Ammon's horn (tissue), 1 donor: ENCODE data around the gene CYYR1.
"Not testable (repeated sequence)": the region's sequence is repeated elsewhere in the genome, so short reads cannot be mapped to it uniquely, and the experiment has no call there.

Source experiments
- DNase-seq: peaks from one replicate; pipeline ENCODE4 v3.0.0-alpha.2; 2016; ENCODE audit warnings: low spot score

Gene CYYR1

DNA sequence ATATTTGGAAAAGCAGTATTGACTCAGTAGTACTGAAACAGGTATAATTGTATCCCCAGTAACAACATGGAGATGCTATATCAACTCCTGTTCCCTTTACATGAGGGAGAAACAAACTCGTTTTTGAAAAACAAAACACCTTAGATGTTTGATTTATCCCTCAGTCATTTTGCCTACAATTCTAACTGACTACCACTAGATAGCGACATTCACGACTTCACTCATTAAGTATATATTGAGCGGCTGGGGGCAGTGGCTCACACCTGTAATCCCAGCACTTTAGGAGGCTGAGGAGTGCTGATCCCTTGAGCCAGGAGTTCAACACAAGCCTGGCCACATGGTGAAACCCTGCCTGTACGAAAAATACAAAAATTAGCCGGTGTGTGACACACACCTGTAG, 83.3 kb downstream of the CYYR1 start:
- DNase-seq: no peak

DNA sequence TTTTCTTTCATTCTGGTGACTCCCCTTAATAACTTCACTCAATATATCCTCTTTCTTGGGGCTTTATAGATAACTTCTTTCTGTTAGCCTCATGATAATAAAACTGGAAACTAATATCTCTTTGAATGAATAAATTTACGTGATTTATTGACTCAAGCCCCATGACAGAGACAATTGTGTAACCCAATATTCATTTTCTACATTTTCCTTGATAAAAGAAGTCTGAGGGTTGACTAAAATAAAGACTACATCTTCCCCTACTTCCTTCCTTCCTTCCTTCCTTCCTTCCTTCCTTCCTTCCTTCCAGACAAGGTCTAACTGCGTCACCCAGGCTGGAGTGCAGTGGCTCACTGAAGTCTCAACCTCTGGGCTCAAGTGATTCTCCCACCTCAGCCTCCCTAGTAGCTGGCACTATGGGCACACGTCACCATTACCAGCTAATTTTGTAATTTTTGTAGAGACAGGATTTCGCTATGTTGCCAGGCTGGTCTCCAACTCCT, 85.1 kb downstream of the CYYR1 start:
- DNase-seq: no peak

DNA sequence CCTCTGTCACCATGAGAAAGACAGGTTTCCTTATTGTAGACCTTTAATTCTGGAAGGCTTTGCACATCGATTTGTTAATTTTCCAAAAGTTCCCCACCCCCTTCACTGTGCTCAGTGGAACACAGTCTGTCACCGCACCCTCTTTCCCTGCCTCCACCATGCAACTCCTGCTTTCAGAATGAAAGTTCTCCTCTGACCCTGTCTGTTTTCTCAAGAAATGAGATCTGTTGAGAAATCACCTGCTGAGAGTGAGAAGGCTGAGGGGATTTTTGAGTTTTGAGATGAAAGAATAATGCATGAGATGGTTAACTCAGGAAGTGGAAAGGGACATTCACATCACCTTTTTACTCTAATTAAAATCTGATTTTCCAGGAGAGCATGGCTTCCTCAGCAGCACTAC, 99.6 kb downstream of the CYYR1 start:
- no peak for DNase-seq

DNA sequence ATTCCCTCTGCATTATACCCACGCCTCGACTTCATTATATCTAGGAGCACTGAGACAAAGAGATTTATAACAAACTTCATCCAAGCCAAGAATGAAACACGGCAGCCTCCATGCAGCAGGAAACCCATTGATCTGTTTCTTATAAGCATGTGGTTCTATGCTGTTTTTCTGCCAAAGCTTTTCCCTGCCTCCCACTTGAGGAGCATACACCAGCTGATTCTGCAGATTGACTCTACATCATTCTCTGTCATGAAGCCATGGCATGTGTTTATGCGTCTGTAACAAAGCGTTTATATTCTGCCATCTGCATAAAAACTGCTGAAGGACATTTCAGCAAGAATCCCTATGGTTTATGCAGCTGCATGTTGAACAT, 102.0 kb downstream of the CYYR1 start:
- DNase-seq: peak; percentile 72

DNA sequence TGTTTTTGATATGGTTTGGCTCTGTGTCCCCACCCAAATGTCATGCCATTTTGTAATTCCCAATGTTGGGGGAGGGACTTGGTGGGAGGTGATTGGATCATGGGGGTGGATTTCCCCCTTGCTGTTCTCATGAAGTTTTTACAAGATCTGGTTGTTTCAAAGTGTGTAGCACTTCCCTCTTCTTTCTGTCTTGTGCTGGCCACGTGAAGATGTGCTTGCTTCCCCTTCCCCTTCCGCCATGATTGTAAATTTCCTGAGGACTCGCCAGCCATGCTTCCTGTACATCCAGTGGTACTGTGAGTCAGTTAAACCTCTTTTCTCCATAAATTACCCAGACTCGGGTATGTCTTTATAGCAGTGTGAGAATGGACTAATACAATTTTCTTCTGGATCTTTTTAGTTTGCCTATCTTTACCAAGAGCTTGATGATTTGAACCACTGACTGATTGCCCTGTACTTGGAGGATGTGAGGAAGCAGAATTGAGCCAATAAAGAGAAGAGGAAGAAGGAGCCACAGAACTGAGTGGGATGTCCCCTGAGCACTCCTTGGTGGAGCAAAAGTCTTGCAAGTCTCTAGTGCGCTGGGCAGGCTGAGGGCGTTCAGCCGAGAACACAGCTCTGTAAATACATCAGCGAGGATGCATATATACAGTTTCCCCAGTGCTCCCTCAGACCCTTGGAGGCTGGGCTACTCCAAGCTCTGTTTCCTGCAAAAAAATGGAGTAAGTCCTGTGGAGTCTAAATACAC, 102.6 kb downstream of the CYYR1 start:
- no peak for DNase-seq

DNA sequence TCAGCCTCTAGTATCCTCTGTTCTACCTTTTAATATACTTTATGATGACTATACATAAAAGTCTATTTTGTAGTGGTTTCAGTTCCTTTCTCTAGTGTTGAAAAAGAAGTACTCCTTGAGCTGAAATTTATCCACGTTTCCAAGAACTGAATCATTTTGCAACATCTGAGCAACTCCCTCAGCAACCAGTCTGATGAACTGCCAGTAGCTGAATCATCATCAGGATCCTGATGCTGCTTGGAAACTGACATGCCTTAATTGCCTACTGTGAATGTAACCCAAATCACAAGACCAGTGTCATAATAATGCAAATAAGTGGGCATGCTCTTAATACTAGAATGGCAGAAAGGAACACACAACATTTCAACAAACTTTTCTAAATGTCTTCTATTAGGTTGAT, 103.3 kb downstream of the CYYR1 start:
- DNase-seq: peak; percentile 77

DNA sequence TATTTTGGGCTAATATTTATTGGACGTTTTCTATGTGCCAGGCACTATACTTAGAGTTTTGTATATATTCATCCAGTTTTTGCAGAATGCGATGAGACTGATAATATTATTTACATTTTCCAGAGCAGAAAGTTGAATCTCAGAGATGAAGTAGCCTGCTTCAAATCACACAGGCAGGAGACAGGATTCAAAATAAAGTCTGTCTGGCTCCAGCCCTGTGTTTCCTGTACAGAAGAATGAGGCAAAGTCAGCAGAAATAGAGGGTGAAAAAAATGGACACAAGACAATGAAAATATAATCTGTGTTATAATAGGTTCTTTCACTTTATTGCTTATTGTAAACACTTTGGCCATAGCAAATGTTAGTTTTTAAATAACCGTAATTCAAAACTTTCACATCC, 107.2 kb downstream of the CYYR1 start:
- no peak for DNase-seq

DNA sequence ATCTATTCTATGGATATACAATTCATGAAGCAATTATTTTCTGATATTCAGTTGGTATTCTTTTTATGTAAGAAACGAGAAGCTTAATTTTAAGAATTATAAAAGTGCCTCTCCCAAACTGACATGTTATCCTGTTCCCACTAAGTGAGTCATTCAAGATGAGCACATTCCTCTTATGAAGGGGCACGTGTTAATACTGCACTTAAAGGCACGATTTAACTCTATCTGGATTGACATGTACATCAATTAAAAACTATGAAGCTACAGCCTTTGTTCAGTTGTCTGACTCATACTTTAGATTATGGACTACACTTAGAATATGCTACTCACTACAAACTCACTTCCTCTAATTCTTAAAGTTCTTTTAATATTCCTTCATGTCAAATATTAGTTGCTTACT, 111.6 kb downstream of the CYYR1 start:
- DNase-seq: no peak

DNA sequence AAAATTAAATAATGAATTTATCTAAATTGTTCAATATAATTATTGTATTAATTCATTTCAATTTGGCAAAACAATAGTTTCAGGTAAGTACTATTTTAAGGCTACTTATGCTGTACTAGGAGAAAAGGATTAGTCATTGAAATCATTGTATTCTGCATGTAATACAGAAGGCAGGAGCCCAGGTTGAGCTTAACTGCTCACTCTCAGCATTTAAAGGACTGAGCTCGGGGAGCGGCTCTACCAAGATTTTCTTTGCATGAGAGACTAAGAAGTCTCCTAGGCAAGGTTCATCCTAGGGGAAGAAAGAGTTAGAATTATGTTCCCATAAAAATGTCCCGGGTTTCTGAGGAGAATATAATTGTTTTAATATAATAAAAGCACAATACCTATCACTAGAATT, 112.5 kb downstream of the CYYR1 start:
- no peak for DNase-seq

DNA sequence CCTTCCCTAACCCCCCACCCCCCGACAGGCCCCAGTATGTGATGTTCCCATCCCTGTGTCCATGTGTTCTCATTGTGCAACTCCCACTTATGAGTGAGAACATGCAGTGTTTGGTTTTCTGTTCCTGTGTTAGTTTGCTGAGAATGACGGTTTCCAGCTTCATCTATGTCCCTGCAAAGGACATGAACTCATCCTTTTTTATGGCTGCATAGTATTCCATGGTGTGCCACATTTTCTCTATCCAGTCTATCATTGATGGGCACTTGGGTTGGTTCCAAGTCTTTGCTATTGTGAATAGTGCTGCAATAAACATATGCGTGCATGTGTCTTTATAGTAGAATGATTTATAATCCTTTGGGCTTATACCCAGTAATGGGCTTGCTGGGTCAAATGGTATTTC, 114.2 kb downstream of the CYYR1 start:
- DNase-seq: not testable (repeated sequence)

DNA sequence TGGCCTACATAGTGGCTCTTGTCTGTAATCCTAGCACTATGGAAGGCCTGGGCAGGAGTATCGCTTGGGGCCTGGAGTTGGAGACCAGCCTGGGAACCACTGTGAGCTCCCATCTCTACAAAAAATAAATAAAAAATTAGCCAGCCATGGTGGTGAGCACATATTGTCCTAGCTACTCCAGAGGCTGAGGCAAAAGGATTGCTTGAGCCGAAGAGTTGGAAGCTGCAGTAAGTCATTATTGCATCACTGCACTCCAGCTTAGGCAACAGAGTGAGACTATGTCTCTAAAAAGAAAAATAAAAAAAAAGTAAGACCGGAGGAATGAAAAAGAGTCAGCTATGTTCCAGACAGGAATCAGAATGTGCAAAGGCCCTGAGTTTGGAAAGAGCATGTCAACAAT, 115.3 kb downstream of the CYYR1 start:
- no peak for DNase-seq

DNA sequence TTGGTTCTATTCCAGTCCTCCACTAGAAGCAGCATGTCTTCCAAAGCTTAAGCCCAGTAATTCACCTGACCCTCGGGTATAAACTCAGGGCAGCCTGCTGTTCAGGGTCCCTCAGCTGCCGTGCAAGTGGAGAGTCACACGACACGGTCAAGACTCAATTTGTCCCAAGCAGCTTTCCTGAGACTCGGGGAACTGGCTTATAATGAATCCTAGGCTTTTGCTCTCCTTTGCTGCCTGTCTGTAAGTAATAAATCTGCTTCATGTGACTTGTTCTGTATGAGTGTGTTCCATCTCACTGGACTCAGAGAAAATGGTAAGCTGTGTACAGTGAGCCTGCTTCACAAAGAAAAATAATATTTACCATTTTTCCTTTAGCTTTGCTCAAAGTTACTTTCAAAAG, 119.8 kb downstream of the CYYR1 start:
- no peak for DNase-seq

DNA sequence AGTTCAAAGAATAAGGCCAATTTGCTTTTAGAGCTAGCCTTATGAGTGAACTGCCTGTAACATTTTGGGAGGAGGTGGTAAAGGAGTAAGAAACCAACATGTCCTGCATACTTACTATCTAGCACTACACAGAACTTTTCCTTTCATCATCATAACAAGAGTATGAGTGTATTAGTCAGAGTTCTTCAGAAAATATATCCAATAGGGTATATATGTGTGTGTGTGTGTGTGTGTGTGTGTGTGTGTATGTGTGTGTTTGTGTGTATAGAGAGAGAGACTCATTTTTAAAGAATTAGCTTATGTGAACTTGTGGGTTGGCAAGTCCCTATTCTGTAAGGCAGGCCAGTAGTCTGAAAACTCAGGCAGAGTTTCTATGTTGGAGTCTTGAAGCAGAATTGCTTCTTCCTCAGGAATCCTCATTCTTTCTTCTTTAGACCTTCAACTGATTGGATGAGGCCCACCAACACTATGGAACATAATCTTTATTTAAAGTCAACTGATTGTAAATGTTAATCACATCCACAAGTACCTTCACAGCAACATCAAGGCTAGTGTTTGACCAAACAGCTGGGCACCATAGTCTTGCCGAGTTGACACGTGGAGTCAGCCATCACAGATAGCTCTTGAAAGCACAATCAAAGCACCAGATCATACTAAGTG, 121.9 kb downstream of the CYYR1 start:
- no peak for DNase-seq

DNA sequence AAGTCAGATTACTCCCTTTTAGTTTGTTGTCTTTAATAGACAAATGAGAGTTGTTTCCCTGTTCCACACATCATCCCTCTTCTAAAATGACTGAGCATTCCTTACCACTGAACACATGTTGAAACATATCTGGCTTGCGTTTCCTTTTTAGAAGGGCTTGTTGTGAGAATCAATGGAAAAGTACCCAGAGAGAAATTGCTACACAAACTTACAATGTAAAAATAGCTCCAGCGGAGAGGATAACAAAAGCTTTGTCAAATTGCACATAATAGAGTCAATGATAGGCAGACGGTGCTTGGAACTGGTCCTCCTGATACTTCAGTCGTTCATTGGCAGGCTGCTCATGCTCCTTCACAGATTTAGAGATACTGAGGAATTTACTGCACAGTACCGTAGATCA, 123.9 kb downstream of the CYYR1 start:
- DNase-seq: peak; percentile 78

DNA sequence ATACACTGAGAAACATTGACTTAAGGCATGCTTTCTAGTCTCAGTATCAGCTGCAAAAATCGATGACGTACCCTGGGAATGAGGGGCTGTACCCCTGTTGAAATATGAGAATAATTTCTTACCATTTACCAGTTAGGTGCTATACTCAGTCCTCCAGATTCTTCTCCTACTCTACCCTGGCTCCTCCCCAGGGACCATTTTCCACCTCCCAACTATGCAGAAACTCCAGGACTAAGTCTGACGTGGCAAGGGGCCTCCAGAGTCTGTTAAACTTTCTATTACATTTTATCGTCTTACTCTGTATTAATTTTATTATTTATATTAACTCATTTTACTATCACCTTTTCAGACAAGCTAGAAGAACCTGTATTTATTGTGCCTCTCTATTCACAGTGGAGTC, 124.3 kb downstream of the CYYR1 start:
- no peak for DNase-seq

DNA sequence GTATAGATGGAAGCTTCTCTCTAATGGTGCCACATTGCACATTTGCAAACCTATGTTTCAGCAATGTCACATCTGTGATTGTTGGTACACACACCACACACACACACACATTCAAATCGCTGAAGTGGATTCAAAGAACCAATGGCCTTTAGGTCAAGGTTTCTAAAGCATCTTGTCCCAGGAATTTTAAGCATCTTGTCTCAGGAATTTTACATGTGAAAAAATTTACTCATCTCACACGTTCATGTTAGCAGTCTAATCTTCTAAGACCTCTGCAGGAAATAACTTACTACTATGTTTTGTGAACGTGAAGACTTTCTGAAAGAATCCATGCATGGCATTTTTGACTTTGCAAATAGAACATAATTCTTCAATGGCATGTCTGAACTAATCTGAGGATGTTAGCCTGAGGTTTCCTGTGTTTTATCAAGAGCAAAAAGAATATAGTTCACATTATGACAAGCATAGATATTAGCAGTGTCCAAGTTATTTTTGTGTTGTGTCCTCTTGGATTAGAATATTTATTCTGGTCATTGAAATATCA, 125.1 kb downstream of the CYYR1 start:
- DNase-seq: no peak

DNA sequence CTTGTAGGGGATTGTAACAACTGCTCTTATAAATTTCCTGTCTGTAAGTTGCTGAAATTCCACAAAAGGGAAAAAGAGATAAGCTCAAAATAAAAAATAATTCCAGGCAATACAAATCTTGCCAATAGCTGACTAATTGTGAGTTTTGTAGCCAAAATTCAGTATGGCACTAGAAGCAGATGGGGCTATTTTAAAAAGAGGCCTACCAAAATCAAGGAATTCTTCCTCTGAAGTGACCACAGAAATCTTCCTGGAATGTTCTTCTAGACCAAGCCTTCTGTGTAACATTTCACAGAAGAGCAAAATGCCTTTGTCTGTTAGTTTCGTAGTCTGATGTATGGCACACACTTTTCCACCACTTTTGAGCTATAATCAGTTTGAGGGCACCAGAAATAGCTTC, 127.6 kb downstream of the CYYR1 start:
- DNase-seq: no peak

DNA sequence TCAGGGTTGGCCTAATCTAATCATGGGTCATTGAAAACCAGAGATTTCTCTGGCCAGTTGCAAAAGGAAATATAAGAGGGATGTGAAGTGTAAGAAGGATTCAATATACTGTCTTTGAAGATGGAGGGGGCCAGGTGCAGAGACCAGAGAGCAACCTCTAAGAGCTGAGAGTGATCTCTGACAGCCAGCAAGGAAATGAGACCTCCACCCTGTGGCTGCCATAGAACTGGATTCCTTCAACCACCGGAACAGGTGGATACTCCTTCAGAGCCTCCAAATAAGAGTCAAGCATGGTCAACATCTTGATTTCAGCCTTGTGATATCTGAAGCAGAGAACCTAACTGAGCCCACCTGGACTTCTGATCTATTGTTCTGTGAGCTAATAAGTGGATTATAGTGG, 128.4 kb downstream of the CYYR1 start:
- DNase-seq: no peak

DNA sequence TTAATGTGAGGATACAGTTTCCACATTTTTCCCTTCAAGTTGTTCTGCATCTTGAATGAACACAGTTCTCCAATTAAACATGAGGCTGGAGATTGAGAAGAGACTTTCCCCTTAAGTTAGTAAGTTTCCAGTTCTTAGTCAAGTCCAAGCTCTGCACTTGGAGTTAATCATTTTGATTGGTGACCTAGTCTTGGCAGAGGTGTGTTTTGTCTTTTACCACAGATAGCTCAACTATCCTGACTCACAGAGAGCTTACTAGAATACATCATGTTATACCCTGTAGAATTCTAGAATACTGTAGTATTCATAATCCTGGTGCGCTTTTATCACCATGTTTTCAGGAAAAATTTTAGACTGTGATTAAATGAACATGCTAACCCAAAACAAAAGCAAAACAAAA, 129.2 kb downstream of the CYYR1 start:
- DNase-seq: no peak

DNA sequence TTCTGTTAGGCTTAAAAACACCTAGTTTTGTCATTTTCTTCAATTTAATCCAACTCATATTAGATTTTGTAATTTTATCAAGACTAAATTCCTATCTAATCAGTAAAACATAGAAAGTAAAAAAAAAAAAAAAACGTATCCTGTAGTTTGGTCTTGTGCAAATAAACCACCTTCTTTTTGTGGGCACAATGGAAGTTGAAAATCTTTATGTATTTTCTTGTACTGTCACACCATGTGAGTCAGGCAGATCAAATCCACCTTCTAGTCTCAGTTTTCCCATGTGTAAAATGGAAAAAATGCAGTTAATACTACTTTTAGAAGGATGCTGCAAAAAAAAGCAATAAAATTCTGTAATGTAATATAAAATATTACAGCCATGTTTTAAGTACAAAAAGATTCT, 129.8 kb downstream of the CYYR1 start:
- DNase-seq: no peak

DNA sequence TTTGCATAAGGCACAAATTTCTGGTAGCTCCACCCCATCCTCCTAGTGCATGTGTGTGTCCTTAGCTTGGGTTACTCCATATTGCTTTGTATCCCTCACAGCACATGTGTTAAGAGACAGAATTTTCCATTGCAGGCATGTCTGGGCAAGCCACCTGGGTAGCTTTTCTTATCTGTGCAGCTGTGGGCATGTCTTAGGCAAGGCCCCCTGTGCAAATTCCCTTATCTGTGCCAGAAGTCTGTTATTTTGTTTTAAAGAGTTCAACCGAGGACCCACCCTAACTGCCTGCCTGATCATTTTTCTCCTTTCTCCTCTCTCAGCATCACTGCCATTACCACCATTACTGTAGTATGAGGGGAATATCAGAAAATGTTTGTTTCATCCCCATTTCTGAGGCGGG, 131.9 kb downstream of the CYYR1 start:
- DNase-seq: no peak

DNA sequence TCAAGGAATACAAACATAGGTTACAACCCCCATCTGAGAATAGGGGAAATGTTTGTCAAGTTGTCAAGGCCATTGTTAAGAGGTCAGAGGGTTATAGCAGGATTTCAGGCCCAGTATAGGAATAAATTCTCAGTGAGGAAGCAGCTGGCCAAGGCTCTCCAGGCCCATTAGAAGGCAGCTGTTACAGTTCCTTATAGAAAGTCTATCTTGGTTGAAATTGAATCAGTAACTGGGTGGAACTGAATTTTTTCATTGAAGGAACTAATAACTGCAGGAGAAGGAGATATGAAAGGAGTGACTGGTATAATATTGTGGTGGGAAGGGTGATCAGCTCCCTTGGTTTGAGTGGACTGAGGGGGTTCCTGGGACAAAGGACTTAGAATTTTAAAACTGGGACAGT, 134.1 kb downstream of the CYYR1 start:
- no peak for DNase-seq

DNA sequence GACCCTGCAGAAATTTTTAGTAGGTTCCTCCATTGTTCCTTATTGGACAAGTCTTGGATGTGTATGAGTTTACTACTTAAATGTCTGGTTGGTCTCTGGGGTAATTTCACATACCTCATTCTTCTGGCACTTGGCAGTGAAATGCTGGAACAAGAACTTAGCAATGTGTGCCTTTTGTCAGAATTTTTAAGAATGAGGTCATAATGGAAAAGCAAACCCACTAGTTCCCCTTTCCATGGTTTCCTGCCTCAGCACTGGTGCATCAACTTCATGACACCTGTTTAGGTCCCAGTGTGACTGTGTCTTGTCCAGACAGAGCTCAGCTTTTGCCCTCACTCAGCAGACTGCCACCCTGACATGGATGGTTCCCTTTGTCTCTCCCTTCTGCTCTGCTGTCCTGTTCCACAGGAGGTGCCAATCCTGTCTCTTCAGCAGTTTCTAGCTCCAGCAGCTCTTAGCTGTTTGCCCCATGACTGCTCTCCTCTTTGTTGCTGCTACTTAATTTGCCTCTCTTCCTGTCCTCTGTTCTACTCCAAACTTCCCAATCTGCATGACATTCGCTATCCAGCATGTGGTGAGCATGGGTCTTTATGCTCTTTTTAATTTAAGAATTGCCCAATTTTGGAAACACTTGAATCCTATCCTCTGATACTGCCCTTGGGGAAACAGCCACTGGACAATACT, 135.6 kb downstream of the CYYR1 start:
- no peak for DNase-seq
